Activated naive CD4-positive, alpha-beta T cell treated with Interleukin-2 at 50 U/mL for 16 hours (primary cell): ENCODE data around the gene RIPK4.
A peak's percentile ranks its signal among the peaks of the same experiment; 100 is the strongest.
"Not testable (repeated sequence)": the region's sequence is repeated elsewhere in the genome, so short reads cannot be mapped to it uniquely, and the experiment has no call there.

ENCODE experiments used
- DNase-seq: peaks from one replicate; pipeline ENCODE4 v3.0.0-alpha.2; 2020

RIPK4 gene

DNA sequence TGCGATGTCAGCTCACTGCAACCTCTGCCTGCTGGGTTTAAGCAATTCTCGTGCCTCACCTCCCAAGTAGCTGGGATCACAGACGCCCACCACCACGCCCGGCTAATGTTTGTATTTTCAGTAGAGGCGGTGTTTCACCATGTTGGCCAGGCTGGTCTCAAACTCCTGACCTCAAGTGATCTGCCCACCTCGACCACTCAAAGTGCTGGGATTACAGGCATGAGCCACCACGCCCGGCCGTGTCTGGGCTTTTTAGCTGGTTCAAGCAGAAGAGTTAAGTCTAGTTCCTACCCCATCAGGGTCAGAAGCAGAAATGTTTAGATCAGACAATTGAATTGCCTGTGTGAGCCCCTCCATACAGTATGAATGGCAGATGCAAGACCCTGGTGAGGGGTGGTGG is 27.7 kb upstream of the RIPK4 start:
- no peak for DNase-seq

DNA sequence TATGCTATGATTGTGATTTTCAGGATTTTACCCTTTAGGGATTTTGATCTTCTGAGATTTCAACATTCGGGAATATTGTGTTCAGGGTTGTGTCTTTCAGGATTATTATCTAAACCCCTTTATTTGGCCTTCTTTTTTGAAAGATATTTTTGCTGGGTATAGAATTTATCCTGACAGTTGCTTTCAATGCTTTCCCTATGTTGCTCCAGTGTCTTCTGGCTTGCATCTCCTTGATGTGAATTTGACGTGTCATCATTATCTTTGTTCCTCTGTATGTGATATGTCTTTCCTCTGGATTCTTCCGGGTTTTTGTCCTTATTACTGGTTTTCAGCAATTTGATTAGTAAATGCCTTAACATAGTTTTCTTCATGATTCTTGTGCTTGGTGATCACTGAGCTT is 25.9 kb upstream of the RIPK4 start:
- DNase-seq, result no peak

DNA sequence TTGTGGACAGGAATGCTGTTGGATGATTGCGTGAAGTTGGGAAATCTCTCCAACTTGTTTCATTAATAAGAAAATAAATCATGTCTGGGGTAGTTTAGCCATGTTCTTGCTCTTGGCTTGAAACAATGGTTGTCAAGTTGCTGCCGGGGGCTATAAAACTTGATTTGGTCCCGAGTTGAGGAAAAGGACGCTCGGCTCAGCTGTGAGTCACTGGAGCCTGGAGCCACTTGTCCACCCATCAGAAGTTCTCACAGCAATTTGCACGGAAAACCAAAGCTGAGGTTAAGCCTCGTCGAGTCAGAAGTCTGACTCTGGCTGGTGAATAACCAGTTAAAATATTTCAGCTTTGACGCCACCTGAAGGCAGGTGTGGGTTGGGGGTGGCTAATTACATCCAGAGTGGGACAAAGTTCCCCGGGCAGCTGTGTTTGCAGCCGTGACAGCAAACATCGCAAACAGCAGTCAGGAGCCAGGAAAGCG is 19.7 kb upstream of the RIPK4 start:
- DNase-seq, result no peak

DNA sequence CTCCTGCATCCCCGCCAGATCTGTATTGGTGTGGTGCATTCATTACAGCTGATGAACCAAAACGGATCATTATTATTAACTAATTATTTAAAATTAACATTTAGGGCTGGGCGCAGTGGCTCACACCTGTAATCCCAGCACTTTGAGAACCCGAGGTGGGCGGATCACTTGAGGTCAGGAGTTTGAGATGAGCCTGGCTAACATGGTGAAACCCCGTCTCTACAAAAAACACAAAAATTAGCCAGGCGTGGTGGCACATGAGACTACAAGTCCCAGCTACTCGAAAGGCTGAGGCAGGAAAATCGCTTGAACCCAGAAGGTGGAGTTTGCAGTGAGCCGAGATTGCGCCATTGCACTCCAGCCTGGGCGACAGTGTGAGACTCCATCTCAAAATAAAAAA is 18.4 kb upstream of the RIPK4 start:
- not testable (repeated sequence) for DNase-seq

DNA sequence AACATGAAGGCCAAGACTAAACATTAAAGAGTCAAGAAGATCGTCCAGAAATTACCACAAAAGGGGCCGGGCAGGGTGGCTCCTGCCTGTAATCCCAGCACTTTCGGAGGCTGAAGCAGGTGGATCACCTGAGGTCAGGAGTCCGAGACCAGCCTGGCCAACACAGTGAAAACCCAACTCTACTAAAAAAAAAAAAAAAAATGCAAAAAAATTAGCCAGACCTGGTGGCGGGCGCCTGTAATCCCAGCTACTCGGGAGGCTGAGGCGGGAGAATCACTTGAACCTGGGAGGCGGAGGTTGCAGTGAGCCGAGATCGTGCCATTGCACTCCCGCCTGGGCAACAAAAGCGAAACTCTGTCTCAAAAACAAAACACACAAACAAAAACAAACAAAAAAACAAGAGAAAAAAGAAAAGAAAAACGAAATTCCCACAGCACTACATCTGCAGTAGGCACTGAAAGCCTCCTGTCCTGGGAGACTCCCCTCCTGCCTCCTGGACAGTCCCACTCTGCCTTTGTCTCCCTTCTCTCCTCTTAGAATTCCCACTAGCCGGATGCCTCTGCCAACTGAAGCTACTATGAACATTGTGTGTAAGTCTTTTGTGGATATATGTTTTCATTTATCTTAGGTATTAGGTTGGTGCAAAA is 17.7 kb upstream of the RIPK4 start:
- no peak for DNase-seq

DNA sequence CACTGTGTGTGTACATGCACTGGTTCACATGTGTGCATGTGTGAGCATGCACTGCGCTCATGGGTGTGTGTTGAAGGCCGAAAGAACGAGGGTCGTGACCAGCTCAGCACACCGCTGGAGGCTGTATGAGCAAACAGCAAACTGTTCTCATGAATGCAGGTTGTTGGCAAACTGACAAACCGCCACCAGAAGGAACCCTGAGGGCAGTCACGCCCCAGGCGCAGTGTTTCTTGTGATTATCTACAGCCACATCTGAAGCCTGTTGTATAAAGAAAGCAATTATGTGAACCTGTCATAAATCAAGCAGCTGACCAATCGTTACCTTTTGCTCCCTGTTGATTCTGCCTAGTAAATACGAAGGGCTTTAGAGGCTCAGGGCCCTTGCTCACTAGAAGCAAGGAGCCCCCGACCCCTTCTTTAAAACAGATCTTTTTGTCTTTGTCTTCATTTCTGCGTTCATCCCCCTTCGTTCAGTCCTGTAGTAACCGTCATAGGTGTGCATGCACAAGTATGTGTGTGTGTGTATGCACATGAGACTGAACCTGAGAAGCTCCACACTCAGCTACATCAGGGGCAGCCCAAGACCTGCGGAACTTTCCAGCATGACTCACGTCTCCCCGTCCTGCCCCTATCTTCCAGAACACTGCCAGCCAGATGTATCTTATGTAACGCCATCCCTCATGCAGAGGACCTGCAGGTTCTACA is 16.8 kb upstream of the RIPK4 start:
- no peak for DNase-seq

DNA sequence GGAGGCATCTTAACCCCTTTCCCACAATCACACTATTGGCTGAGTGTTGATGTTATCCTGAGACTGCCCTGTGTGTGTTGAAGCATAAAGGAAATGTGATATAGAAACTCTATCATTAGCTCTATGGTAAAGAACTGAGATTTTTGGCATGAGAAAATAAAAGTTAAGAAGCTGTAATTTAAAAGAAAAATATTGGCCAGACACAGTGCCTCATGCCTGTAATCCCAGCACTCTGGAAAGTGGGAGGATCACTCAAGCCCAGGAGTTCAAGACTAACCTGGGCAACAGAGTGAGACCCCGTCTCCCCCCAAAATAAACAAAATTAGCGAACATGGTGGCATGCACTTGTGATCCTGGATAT is 14.2 kb upstream of the RIPK4 start:
- DNase-seq, result no peak

DNA sequence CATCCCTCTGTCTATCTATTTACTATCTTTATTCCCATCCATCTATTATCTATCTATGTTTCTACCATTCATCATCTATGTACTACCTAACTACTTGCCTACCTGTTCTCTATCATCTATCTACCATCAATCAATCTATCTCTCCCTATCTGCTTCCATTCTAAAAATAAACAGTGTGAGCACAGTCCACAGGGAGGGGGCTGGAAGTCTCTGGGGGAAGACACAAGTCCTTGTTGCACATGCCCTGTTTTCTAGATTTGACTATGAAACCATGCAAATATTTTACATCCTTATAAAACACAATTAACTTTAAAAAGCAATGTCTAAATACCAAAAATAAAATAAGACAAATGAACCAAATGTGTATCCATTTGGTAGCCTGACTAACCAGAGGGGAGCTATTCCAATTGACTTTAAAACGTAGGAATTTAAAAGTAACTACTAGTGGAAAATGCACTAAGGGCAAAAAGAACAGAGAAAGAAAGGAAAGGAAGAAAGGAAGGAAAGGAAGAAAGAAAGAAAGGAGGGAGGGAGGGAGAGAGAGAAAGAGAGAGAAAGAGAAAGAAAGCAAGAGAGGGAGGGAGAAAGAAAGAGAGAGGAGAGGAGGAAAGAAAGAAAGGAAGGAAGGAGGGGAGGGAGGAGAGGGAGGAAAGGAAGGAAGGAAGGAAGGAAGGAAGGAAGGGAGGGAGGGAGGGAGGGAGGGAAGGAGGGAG is 13.6 kb upstream of the RIPK4 start:
- no peak for DNase-seq

DNA sequence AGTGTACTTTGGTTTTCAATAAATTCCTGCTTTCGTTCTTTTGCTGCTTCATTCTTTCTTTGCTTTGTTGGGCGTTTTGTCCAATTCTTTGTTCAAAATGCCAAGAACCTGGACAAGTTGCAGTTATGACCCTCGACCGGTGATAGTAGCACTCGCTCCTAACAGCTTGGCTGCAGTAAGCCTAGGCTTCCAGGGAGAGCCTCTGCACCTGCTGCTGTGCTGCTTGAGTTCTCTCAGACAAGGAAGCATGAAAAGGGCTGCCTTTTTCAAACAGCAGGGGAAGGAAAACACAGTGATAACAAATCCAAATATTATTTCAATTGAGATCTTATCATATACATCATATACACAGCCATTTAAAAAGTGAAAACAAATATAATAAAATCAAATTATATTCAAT is 12.8 kb upstream of the RIPK4 start:
- DNase-seq, result no peak

DNA sequence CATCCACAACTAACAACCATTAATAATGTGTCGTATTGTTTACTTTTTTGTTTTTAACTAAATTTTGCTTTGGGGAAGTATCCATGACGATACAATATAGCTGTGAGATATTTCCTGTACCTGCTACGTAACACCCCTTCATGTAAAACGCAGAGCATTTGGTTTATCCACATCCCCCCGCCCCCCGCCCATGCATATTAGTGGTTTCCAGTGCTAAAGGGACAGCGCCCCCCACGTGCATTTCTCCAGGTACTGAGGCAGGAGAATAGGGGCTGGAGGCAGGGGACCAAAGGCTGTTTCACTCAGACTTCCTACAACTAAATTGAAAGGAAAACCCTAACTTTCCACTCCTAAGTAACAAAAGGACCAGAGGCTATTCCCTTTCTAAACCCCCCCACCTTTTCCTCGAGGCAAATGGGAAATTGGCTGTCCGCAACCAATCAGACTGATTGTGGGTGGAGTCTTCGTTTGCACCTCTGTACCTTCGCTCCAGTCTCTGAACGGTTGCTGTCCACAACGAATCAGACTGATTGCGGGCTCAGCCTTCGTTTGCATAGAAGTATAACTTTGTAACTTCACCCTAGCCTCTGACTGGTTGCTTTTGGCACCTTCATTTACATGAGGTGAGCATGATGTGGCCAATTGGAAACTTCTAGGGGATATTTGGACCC is 12.2 kb upstream of the RIPK4 start:
- DNase-seq, result no peak

DNA sequence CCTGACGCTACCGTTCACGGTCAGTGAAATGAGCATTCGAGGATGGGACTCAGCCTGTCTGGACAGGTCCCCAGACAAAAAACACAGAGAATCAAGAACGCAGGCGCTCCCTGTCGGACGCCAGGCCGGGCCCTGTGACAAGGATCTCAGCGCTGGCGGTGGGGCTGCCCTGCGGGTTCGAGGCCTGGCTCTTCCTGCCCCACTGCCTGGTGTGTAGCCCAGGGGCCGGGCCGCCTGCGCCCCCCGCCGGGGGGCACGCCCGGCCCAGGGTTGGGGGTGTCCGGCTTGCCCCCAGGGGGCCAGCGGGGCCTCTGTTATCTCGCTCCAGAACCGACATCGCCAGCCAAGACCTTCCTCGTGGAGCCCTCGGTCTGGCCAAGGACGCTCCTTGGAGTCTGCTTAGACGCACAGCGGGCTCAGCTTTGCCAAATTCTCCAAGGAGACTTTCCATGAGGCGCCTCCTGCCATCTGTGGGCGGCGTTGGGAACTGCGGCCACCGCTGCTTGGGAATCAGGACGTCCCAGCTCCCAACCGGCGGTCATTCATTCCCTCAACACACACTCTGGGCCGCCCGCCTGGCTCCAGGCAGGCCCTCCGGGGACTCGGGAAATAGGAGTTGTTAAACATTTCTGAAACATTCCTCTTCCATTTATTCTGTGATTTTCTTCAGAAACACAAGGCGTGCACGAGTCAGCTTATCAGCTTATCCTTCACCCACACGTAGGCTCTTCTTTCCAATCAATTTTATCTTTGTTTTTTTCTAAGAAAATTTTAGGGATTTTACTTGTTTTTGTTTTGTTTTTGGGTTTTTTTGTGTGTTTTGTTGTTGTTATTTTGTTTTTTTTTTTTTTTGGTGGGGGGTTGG is 11.3 kb upstream of the RIPK4 start:
- DNase-seq, result no peak

DNA sequence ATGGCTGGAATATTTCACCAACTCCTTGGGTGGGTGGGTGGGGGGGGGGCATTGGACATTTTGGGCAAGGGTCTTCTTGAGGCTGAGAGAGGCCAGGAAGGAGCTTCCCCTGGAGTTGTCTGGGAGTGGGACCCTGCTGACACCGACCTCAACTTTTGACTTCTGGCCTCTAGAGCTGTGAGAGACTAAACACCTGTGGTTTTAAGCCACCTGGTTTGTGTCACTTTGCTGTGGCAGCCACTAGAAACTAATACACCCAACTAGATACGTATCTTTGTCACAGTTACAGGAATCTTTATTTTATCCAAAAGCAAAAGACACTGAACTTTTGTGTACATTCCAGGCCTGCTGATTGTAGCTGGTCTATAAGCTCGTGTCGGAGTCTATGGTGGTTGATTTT is 9.9 kb upstream of the RIPK4 start:
- DNase-seq, result no peak

DNA sequence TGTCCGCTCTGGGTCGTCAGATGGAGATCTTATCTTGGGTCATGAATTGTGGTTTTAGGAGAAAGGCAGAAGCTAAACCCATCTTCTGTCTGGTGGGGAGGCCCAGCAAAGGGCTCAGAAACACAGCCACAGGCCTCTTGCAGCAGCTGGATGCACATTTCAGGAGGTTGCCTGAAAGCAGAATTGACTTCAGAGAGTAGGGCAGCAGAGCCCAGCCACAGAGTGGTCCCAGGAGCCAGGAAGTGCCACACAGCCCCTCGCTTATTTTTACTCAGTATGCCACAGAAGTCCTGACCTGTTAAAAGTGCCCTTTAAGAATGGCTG is 8.3 kb upstream of the RIPK4 start:
- DNase-seq, result no peak

DNA sequence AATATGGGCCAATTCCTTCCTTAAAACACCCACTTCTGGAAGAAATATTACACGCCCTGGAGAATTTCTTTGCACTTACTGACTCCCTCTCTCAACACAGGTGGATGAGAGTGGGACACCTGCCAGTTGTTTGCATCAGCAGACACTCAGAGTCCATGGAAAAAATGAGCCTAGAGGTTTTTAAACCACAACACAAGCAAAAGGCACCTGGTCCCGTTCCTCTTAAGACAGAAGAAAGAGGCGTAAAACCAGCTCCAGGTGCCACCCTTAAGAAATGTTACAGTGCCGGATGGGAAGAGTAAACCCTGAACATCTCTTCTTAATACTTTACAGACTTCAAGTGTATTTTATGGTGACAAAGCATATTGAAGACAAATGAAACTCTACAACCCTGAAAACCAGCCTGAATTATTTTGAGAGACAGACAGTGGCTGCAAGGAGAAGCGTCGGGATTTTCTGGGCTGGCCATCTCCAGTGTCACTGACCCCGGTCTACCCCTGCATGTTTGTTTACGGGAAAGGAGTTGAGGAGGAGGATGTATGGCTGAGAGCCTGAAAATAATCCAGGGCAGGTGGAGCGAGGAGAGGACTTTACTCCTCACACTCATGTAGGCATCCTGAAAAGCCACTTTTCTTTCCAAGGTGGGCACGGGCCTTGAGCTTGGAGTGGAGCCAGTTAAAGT is 7.8 kb upstream of the RIPK4 start:
- DNase-seq, result no peak

DNA sequence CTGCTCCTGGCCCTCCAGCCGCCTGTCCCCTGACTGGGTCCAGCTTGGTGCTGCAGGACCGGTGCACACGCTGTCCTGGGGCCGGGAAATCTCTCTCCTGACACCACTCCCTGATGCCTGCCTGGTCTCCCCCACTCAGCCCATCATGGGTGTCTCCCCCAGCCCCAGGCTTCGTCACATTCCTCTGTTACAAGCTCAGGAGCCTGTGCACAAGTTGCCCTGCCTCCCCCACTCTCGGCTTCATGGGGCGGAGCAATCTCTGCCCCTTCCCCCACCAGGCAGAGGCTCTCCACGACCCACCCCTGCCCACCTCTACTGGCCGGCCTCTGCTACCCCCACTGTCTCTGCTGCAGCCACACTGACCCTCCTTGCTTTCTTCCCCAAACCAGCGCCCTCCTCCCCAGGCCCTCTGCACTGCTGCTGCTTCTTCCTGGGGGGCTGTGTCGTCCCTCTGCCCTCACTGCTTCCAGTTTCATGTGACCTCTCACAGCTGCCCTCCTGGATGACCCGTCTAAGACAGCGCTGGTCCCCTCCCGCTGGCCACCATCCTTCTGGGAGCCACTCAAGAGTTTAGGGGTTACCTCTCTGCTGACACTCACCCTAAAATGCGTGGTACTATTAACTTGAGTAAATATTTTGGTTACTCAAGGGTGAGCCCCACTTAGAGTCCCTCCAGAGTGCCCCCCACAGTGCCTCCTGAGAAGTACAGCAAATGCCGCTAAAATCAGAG is 5.7 kb upstream of the RIPK4 start:
- no peak for DNase-seq

DNA sequence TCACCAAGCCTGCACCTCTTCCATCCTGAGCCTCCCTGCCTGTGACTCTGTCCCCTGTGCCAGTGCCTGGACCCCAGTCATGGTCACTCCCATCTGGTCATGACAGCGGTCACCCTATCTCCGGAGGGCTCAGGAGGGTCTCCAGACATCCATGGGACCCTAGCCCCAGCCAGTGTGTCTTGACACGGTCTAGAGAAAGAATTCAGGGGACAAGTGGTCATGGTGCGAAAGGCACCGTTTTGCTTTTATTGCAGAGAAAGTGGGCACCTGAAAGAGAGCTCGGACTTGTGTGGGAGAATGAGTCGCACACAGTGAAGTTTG is 4.7 kb upstream of the RIPK4 start:
- DNase-seq, result no peak

DNA sequence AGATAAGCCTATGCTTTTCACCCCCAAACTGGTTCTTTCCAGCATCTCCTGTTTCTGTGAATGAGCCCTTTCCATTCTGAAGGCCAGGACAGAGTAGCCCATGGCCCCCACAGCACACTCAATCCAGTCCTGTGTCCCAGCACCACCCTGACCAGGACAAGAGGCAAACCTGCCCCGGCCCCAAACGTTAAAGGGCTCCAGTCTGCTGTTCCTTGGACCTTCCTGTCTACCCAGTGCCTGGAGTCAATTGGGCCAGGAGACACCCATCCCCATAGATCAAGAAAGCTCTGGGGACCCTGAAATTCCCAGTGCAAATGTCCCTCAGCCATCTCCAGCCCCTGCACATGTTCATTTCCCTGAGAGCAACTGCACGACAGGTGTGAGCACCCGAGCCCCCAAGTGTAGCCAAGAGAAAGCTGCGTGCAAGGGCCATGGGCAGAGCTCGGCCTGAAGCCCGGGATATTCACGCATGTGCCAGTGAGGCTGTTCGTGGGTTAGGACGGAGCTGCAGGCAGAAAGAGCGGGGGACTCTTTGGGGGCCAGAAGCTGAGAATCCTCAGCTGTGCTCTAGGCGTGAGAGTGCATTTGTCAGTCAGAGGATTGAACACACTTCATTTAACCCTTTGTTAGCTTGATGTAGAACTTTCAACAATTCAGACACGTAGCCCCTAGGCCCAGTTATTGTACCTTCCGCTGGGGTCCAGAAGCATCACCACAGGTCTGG is 4.2 kb upstream of the RIPK4 start:
- no peak for DNase-seq

DNA sequence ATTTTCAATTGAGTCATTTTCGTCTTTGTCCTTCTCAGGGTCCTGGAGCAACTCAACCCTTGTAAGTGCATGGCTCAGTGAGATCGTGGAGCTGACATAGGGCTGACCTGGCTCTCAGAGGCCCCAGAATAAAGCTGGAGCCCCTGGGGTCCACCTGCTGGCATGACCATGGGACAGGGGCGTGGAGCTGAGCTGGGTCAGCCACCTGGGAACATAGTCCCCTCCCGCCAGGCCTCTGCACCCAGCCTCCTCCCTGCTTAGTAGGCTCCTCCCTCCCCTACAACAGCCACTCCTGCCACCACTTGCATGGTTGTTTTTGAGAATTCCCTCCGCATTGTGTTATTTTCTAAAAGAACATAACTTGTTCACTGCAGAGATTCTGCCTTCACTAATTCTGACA is 3.1 kb upstream of the RIPK4 start:
- DNase-seq, result no peak

DNA sequence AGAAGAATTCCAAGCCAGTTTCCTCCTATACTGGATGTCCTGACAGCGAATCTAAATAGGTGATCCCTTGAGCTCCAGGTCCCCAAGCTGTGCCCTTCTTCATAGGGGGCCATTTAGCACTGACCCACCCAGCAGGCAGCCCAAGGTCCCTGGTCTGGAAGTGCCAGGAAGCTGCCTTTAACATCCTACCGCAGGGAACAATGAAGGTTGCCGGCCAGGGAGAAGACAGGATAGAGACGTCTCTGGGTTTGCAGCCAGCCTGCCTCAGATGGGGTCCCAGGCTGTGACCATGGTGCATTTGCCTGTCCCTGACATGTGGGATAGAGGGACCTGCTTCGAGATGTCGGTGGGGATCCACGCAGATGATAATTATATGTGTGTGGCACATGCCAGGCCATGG is 2.7 kb upstream of the RIPK4 start:
- no peak for DNase-seq

DNA sequence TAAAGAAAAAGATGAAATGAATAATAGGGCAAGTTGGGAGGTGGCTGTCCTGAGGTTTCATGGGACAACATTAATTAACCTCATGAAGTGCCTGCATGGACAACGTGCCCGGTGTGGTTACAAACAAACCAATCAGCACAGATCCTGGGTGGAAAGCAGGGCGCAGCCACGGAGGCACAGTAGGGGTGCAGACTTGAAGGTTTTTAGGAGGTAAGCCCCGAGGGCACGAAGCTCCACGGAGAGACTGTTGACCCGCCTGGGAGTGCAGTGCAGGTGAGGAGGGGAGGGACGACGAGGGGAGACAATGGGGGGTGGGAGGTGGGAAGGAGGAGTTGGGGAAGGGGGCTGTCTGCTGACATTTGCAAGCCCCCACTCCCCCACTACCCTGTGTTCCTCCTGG is 2.3 kb upstream of the RIPK4 start:
- no peak for DNase-seq

DNA sequence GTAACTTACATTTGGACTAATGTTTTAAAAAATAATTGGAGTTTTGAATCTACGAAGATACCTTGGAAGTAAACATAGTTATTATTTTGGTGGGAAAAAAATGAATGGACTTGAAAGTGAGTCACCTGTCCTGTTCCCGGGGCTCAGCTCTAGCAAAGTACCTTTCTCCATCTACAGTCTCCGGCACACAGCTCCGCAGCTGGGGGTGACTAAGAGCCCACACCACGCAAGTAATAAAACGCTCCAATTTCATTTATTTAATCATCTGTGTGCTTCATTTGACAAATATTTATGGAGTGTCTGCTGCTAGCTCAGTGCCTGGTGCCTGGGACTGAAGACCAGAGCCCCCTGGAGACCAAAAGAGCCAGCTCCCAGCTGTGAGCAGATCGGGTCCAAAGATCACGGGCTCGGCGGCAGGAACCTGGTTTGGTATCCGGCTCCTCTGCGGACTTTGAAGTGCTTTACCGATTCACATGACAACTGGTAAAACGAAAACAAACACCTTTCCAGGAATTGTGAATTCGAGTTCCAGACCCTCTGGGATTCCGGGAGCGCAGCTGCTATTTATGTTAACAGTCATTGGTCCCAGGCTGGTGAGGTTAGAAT is 1.7 kb upstream of the RIPK4 start:
- peak; percentile 19 for DNase-seq
